DND-41 (cell line): ENCODE data around the gene SLX4IP.

Source experiments
- ATAC-seq: fragments of 200-7000 bp; cut with Tn5 transposase; 3 replicates; pipeline ENCODE4 v1.9.1; 2021; ENCODE audit warnings: low read depth; ENCODE audit not compliant: insufficient read depth
- DNase-seq: peaks from one replicate; pipeline ENCODE4 v3.0.0-alpha.2; 2020
- H2AFZ ChIP-seq: 2 replicates; pipeline ENCODE4 v1.6.0; 2012; ENCODE audit warnings: low read depth, low read length
- H3K27ac ChIP-seq: 2 replicates; pipeline ENCODE4 v1.5.1; 2012; ENCODE audit warnings: low read length, inconsistent platforms
- H3K27me3 ChIP-seq: fragments of 200-600 bp; sonication (generic); 2 replicates; pipeline ENCODE4 v1.6.0; 2012; ENCODE audit warnings: low read length, mild to moderate bottlenecking, inconsistent platforms; ENCODE audit not compliant: insufficient read depth, poor library complexity
- H3K36me3 ChIP-seq: 2 replicates; pipeline ENCODE4 v1.5.1; 2012; ENCODE audit warnings: low read length, inconsistent platforms; ENCODE audit not compliant: insufficient read depth
- H3K4me1 ChIP-seq: 2 replicates; pipeline ENCODE4 v1.5.1; 2012; ENCODE audit warnings: mild to moderate bottlenecking, low read length; ENCODE audit not compliant: insufficient read depth
- H3K4me2 ChIP-seq: 2 replicates; pipeline ENCODE4 v1.6.0; 2012; ENCODE audit warnings: mild to moderate bottlenecking, moderate library complexity, low read length, inconsistent platforms; ENCODE audit not compliant: insufficient read depth
- H3K4me3 ChIP-seq, 2 experiments: fragments of 200-600 bp in 1 of 2; shearing (Covaris generic) in 1 of 2; 2 replicates each; pipeline ENCODE4 v1.5.1; 2012 to 2016; ENCODE audit warnings: inconsistent platforms in 2 of 2, low read length in 2 of 2, mild to moderate bottlenecking in 2 of 2, low read depth in 1 of 2, moderate library complexity in 1 of 2
- H3K79me2 ChIP-seq: 2 replicates; pipeline ENCODE4 v1.6.0; 2012; ENCODE audit warnings: low read length, inconsistent platforms; ENCODE audit not compliant: insufficient read depth
- H3K9ac ChIP-seq: 2 replicates; pipeline ENCODE4 v1.6.0; 2012; ENCODE audit warnings: low read depth, mild to moderate bottlenecking, inconsistent platforms, low read length, moderate library complexity
- H3K9me3 ChIP-seq: 2 replicates; pipeline ENCODE4 v1.5.1; 2012; ENCODE audit warnings: low read length, moderate library complexity, mild to moderate bottlenecking, inconsistent platforms; ENCODE audit not compliant: insufficient read depth, severe bottlenecking
- H4K20me1 ChIP-seq: 2 replicates; pipeline ENCODE4 v1.6.0; 2012; ENCODE audit warnings: low read length; ENCODE audit not compliant: insufficient read depth
- EZH2 ChIP-seq: IDR thresholded peaks from 3 replicates; pipeline ENCODE4 v1.6.1; 2012; ENCODE audit warnings: borderline replicate concordance, low read depth, mild to moderate bottlenecking, moderate library complexity, low read length, inconsistent platforms; ENCODE audit not compliant: severe bottlenecking
- TF ChIP-seq, protein P1 (sequence below): IDR thresholded peaks from 2 replicates; pipeline ENCODE4 v1.5.1; 2012; ENCODE audit warnings: borderline replicate concordance, low read length, moderate library complexity, mild to moderate bottlenecking; ENCODE audit not compliant: poor library complexity, severe bottlenecking; ENCODE audit errors: extremely low read depth

Gene SLX4IP

DNA sequence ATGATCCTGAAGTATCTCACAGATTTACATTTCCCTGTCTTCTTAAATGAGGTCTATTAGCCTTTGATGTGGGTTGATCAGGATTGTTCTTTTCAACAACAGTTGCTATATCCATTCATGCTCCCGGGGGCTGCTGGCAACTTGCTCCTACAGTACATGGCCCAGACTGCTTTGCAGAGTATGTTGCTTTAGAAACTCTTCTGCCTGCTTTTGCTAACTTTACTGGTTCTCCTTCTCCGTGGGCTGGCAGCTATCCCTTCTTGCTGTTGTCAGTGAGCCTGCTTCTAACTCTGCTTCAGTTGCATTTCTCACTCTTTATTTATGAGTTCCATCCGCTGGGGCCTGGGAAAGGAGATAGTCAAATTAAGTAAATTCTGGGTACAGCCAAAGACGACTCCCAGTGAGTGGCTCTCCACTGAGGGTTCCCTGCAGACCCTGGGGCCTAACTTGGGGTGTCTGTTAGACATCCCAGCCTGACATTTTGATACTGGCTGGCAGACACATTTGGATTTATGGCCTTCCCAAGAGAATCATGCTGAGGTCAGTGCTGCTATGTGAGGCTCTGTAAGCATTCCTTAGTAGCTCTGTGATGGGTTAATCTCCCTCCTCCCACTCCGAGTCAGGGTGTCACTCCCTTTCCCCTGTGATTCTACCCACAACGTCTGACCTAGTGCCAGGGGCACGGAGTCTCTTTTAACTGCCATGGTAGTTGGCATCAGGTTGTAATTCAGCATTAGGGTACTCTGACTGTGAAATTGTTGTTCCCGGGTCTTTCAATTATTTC is 73.6 kb downstream of the SLX4IP start:
- ATAC-seq (no peak), DNase-seq (no peak)
- TF ChIP-seq, protein P1, sequence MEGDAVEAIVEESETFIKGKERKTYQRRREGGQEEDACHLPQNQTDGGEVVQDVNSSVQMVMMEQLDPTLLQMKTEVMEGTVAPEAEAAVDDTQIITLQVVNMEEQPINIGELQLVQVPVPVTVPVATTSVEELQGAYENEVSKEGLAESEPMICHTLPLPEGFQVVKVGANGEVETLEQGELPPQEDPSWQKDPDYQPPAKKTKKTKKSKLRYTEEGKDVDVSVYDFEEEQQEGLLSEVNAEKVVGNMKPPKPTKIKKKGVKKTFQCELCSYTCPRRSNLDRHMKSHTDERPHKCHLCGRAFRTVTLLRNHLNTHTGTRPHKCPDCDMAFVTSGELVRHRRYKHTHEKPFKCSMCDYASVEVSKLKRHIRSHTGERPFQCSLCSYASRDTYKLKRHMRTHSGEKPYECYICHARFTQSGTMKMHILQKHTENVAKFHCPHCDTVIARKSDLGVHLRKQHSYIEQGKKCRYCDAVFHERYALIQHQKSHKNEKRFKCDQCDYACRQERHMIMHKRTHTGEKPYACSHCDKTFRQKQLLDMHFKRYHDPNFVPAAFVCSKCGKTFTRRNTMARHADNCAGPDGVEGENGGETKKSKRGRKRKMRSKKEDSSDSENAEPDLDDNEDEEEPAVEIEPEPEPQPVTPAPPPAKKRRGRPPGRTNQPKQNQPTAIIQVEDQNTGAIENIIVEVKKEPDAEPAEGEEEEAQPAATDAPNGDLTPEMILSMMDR: no peak
- TF ChIP-seq EZH2: no peak
- Histone ChIP-seq H4K20me1 (peaks cover 32% of the 10 kb centered on the region), H3K4me3 (no peak overlapping the region), H3K36me3 (no peaks in the 10 kb centered on the region), H3K9ac (no peak overlapping the region), H3K4me1 (peaks cover 33% of the 10 kb centered on the region), H2AFZ (no peak overlapping the region), H3K79me2 (peaks cover 68% of the 10 kb centered on the region), H3K27me3 (no peaks in the 10 kb centered on the region), H3K4me2 (no peak overlapping the region), H3K9me3 (no peaks in the 10 kb centered on the region), H3K27ac (peak overlapping the region; percentile 2; the same call in 1 of the 2 replicates)

DNA sequence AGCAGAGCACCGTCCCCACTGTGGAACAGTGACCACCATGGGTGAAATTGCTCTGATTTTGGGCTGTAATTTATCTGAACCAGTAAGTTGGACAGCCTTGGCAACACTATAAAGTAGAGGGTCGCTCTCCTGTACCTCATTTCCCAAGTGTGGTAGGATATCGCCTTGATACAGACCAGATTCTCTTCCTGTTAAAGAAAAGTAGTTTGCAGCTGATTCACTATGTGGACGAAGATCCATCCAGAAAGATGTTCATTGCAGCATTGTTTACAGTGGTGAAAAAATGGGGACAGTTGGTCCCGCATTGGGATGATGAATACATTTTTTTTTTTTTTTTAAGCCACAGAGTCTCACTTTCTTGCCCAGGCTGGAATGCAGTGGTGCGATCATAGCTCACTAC is 74.3 kb downstream of the SLX4IP start:
- Histone ChIP-seq H3K27ac (no peak overlapping the region), H4K20me1 (peaks cover 33% of the 10 kb centered on the region), H3K27me3 (no peaks in the 10 kb centered on the region), H3K4me2 (no peak overlapping the region), H3K4me1 (peaks cover 40% of the 10 kb centered on the region), H2AFZ (no peak overlapping the region), H3K79me2 (peaks cover 67% of the 10 kb centered on the region), H3K9me3 (no peaks in the 10 kb centered on the region), H3K4me3 (no peak overlapping the region), H3K36me3 (no peaks in the 10 kb centered on the region), H3K9ac (no peak overlapping the region)
- TF ChIP-seq, protein P1: no peak
- TF ChIP-seq EZH2: no peak
- DNase-seq (no peak), ATAC-seq (no peak)

- no peak overlapping the region for H3K4me2 ChIP-seq
- H3K9me3 ChIP-seq: no peaks in the 10 kb centered on the region
- peaks cover 64% of the 10 kb centered on the region for H3K79me2 ChIP-seq
- H3K9ac ChIP-seq: no peak overlapping the region
- no peak overlapping the region for H2AFZ ChIP-seq
- peaks cover 45% of the 10 kb centered on the region for H3K4me1 ChIP-seq
- H3K27me3 ChIP-seq: no peaks in the 10 kb centered on the region
- H3K4me3 ChIP-seq: no peak overlapping the region
- no peak for TF ChIP-seq EZH2
- TF ChIP-seq, protein P1: no peak
- no peak for DNase-seq
- ATAC-seq: no peak
- H3K36me3 ChIP-seq: no peaks in the 10 kb centered on the region
- peak overlapping the region; percentile 49; the same call in 1 of the 2 replicates for H3K27ac ChIP-seq
- peaks cover 33% of the 10 kb centered on the region for H4K20me1 ChIP-seq
Observed at GRCh38 chr20:10510216-10510615, 75.1 kb downstream of the SLX4IP start.
